NCI-H1105 (cell line): ENCODE results near the gene MCM3.

Source experiments
- DNase-seq: peaks from one replicate; lab custom pipeline; 2025; lab: John Stamatoyannopoulos, UW

Gene MCM3

GRCh38 chr6:52249078-52249477 lies 35.5 kb downstream of the MCM3 start:
- DNase-seq = no peak

GRCh38 chr6:52245425-52245824 lies 39.1 kb downstream of the MCM3 start:
- DNase-seq = no peak

- no peak for DNase-seq
Observed at GRCh38 chr6:52244400-52244799, 40.1 kb downstream of the MCM3 start, which contains the start of gene IL17F. TSS of gene IL17F (minus strand) at chr6:52244500. CDS start at chr6:52244429, 71 bp downstream.

GRCh38 chr6:52243282-52243893 lies 41.2 kb downstream of the MCM3 start:
- DNase-seq = no peak

GRCh38 chr6:52241819-52242218 lies 42.7 kb downstream of the MCM3 start:
- DNase-seq = no peak

GRCh38 chr6:52233975-52234823 lies 50.3 kb downstream of the MCM3 start:
- peak; percentile 8 for DNase-seq

GRCh38 chr6:52233005-52233404 lies 51.5 kb downstream of the MCM3 start:
- DNase-seq = no peak

- DNase-seq = no peak
Observed at GRCh38 chr6:52231406-52232127, 53.0 kb downstream of the MCM3 start.

GRCh38 chr6:52230685-52231084 lies 53.9 kb downstream of the MCM3 start:
- no peak for DNase-seq

GRCh38 chr6:52227495-52227894 lies 57.0 kb downstream of the MCM3 start:
- no peak for DNase-seq

- no peak for DNase-seq
Observed at GRCh38 chr6:52221302-52221701, 63.2 kb downstream of the MCM3 start.

GRCh38 chr6:52217761-52218160 lies 66.8 kb downstream of the MCM3 start:
- DNase-seq = no peak

GRCh38 chr6:52216932-52217575 lies 67.5 kb downstream of the MCM3 start:
- DNase-seq = no peak

- DNase-seq = no peak
Observed at GRCh38 chr6:52215787-52216186, 68.8 kb downstream of the MCM3 start.
